Lung (tissue), 12 donors: ENCODE measurements around the gene PROM2. TPM values are rescaled to one million over a fixed set of nuclear protein-coding genes. Genes with fewer than 3 reads are reported as not detected.

Experiments
- ATAC-seq: fragments of 200-7000 bp; cut with Tn5 transposase; one replicate; pipeline ENCODE4 v1.9.1; 2020; ENCODE audit warnings: moderate number of reproducible peaks; ENCODE audit not compliant: insufficient read depth, low FRiP score
- DNase-seq, 3 donors: peaks; one replicate each; pipeline ENCODE4 v3.0.0-alpha.2; 2013 to 2017
- H3K27ac ChIP-seq, 2 donors: one replicate each; pipeline ENCODE4 v1.5.1; 2013; ENCODE audit warnings: mild to moderate bottlenecking in 2 of 2, moderate library complexity in 2 of 2, control low read depth in 1 of 2, inconsistent platforms in 1 of 2, low read depth in 1 of 2, low read length in 1 of 2
- H3K27me3 ChIP-seq, 3 donors: one replicate each; pipeline ENCODE4 v1.5.1; 2013; ENCODE audit warnings: low read length in 2 of 3; ENCODE audit not compliant: control insufficient read depth in 3 of 3, insufficient read depth in 3 of 3
- H3K36me3 ChIP-seq, 4 donors: one replicate each; pipeline ENCODE4 v1.5.1; 2013; ENCODE audit warnings: low read length in 4 of 4, mild to moderate bottlenecking in 1 of 4, moderate library complexity in 1 of 4; ENCODE audit not compliant: control insufficient read depth in 4 of 4, insufficient read depth in 4 of 4
- H3K4me1 ChIP-seq, 5 donors: one replicate each; pipeline ENCODE4 v1.5.1; 2013; ENCODE audit warnings: low read length in 5 of 5, mild to moderate bottlenecking in 2 of 5, moderate library complexity in 1 of 5; ENCODE audit not compliant: control insufficient read depth in 5 of 5, insufficient read depth in 5 of 5
- H3K4me3 ChIP-seq: one replicate; pipeline ENCODE4 v1.5.1; 2013; ENCODE audit warnings: mild to moderate bottlenecking, control low read depth, moderate library complexity
- H3K9ac ChIP-seq, 2 donors: one replicate each; pipeline ENCODE4 v1.5.1; 2013; ENCODE audit warnings: low read length in 2 of 2, control low read depth in 1 of 2; ENCODE audit not compliant: insufficient read depth in 1 of 2
- H3K9me3 ChIP-seq, 4 donors: one replicate each; pipeline ENCODE4 v1.5.1; 2013; ENCODE audit warnings: low read length in 3 of 4, mild to moderate bottlenecking in 1 of 4, moderate library complexity in 1 of 4; ENCODE audit not compliant: control insufficient read depth in 4 of 4, insufficient read depth in 3 of 4
- CTCF ChIP-seq: IDR thresholded peaks from 2 replicates; pipeline ENCODE4 v1.5.1; 2012; ENCODE audit warnings: mild to moderate bottlenecking; ENCODE audit errors: control extremely low read depth, extremely low read depth
- WGBS, 2 donors: extraction: QIAGEN DNeasy Blood & Tissue Kit; methylation state at CpG; one replicate each; pipeline ENCODE4 v1.1.7; 2013; 5-methylcytosine and 5-hydroxymethylcytosine counted together
- polyA plus RNA-seq, 2 donors: library from polyadenylated mRNA; stranded (reverse); fragments of 200-250 nt; gene quantifications; one replicate each; pipeline ENCODE4 v1.2.1, GENCODE V29; 2013
- total RNA-seq, 2 donors: library from RNA; depleted of rRNA in 1 of 2; stranded (reverse); fragments of >200 nt in 1 of 2; gene quantifications; one replicate each; pipeline ENCODE4 v1.2.1, GENCODE V29; 2014 to 2021
- donor health status: control.
- donor health status: control.
- donor health status: Bipolar disorder and iron deficiency.
- donor health status: healthy.
- donor health status: DM: yes; HTN: yes; CAD: no.

The PROM2 gene
- total and polyA plus RNA-seq, 4 donors: 4.1 to 11.5 (median 5.2) TPM

- Histone ChIP-seq H3K27ac (no peak overlapping the region), H3K36me3 (no peaks in the 10 kb centered on the region), H3K9me3 (no peaks in the 10 kb centered on the region), H3K4me3 (no peak overlapping the region), H3K27me3 (no peaks in the 10 kb centered on the region), H3K9ac (no peak overlapping the region), H3K4me1 (peaks cover 0 to 5% (median 0%) of the 10 kb centered on the region in 5 donors)
- TF ChIP-seq CTCF: no peak
- ATAC-seq (no peak), DNase-seq (no peak)
- 91 to 95% methylated on average over 19 of the region's 19 CpGs for WGBS, 2 donors
These were observed 5.3 kb downstream of the PROM2 start for GRCh38 chr2:95279435-95280035.

- DNase-seq (no peak), ATAC-seq (no peak)
- H3K4me1 ChIP-seq: peaks cover 0 to 3% (median 0%) of the 10 kb centered on the region in 5 donors
- H3K27me3 ChIP-seq: no peaks in the 10 kb centered on the region
- 88 to 90% methylated on average over 8 of the region's 8 CpGs for WGBS, 2 donors
- no peak overlapping the region for H3K9ac ChIP-seq
- no peaks in the 10 kb centered on the region for H3K9me3 ChIP-seq
- TF ChIP-seq CTCF: no peak
- H3K27ac ChIP-seq: no peak overlapping the region
- no peak overlapping the region for H3K4me3 ChIP-seq
- H3K36me3 ChIP-seq: no peaks in the 10 kb centered on the region
These were observed 6.8 kb downstream of the PROM2 start for GRCh38 chr2:95281071-95281470.

- 94% methylated on average over 8 of the region's 8 CpGs for WGBS, 2 donors
- no peak overlapping the region for H3K4me3 ChIP-seq
- no peak for TF ChIP-seq CTCF
- ATAC-seq (no peak), DNase-seq (no peak)
- H3K9ac ChIP-seq: no peak overlapping the region
- H3K27ac ChIP-seq: no peak overlapping the region
- H3K36me3 ChIP-seq: no peaks in the 10 kb centered on the region
- peaks cover 0 to 3% (median 0%) of the 10 kb centered on the region in 5 donors for H3K4me1 ChIP-seq
- H3K27me3 ChIP-seq: no peaks in the 10 kb centered on the region
- H3K9me3 ChIP-seq: no peaks in the 10 kb centered on the region
These were observed 7.5 kb downstream of the PROM2 start for GRCh38 chr2:95281786-95282185.

- ATAC-seq (no peak), DNase-seq (no peak)
- Histone ChIP-seq H3K36me3 (no peaks in the 10 kb centered on the region), H3K4me3 (no peak overlapping the region), H3K27me3 (no peaks in the 10 kb centered on the region), H3K27ac (no peak overlapping the region), H3K9me3 (no peaks in the 10 kb centered on the region), H3K4me1 (no peaks in the 10 kb centered on the region), H3K9ac (no peak overlapping the region)
- TF ChIP-seq CTCF: no peak
- 59 to 64% methylated on average over 3 of the region's 3 CpGs for WGBS, 2 donors
These were observed 8.2 kb downstream of the PROM2 start for GRCh38 chr2:95282458-95282857.
